ENCODE data around the gene DTNB.
"Not testable (repeated sequence)": the region's sequence is repeated elsewhere in the genome, so short reads cannot be mapped to it uniquely, and the experiment has no call there.

Gene DTNB

GRCh38 chr2:25682082-25682481 lies 8.7 kb upstream of the DTNB start:
- no peak for DNase-seq

DNA sequence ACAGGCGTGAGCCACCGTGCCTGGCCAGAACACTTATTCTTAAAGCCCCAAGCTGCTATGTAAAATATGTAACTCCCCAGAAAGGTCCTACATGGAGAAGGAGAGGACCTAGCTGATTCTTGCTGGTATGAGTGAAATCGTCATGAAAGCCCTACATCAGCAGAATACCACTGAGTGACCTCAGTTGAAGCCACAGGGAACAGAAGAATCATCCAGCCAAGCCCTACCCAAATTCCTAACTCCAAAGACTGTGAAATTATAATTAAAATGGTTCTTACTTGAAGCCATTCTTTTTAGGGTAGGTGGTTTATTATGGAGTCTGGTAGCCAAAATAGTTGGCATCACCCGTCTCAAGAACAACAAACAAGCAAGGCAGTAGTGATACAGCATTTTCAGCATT lies 4.5 kb upstream of the DTNB start:
- no peak for DNase-seq

- DNase-seq: no peak
These were observed 643 bp upstream of the DTNB start for GRCh38 chr2:25674077-25674362.

DNA sequence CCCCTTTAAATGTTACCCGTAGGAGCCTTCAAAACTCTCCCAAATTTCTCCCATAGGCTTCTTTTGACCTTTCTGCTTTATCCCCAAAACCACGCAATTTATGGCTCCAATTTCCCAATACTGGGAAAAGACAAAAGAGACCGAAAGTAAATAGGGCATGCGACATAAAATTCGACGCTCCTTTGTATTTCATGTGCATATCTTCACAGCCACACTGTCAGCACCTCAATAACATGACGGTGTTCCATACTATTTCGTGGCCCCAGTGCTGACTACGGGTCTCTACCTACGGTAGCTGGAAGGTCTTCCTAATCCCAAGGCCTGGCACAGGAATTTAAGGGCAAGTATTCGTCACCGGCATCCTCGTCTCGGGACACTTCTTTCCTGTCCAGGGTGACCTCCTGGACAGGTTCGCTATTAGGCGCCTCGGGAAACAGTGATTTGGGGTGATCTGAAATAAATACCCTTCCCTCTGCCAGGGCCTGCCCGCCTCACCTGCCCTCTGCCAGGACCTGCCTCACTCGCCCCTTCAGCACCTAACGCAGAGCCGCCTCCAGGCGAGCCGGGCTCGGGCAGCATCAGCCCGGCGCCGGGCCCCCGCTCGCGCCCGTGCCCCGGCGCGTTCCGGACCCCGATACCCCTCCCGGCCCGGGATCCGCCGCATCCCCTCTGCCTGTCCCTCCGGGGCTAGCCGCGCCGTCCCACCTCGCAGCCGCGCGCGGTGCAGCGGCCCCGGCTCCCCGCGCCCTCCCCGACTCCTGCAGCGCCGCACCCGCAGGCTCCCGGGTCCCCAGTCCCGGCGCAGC lies 680 bp downstream of the DTNB start:
- DNase-seq: peak; percentile 55

- DNase-seq: no peak
These were observed 1.8 kb downstream of the DTNB start for GRCh38 chr2:25671622-25672021.

DNA sequence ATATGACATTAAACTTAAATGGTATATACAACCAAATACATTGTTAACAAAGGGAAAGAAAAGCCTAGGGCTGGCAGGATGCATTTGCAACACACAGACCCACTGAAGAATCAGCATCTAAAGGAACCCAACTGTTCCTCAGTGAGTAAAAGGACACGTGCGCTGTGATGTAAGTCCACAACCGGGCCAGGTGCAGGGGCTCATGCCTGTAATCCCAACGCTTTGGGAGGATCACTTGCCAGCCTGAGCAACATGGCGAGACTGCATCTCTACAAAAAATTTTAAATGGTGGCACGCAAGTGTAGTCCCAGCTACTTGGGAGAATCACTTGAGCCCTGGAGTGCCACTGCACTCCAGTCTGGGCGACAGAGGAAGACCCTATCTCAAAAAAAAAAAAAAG lies 3.9 kb downstream of the DTNB start:
- DNase-seq: no peak

DNA sequence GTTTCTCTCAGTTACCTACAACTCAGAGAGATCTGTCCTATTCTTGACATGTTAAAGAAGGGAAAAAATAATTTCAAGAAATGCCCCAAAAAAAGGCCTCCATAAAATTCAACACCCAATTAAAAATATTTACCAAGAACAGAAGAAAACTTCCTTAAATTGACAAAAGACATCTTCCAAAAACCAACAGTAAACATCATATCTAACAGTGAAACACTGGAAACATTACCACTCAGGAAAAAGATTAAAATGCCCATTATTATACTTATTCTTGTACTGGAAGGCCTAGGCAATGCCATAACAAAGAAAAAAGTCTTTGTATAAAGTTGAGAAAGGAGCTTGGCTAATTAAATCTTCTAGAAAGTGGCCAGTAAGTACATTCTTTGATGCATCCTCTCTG lies 7.2 kb downstream of the DTNB start:
- no peak for DNase-seq

DNA sequence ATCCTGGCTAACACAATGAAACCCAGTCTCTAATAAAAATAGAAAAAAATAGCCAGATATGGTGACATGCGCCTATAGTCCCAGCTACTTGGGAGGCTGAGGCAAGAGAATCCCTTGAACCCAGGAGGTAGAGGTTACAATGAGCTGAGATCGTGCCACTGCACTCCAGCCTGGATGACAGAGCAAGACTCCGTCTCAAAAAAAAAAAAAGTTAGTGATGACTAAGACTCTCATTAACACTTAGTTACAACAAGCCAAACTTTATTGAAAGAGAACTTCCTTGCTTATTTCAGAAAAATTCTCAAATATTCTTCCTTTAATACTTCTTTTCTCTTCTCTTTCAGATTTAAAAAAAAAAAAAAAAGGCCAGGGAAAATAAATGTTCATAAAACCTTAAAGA lies 7.9 kb downstream of the DTNB start:
- not testable (repeated sequence) for DNase-seq

DNA sequence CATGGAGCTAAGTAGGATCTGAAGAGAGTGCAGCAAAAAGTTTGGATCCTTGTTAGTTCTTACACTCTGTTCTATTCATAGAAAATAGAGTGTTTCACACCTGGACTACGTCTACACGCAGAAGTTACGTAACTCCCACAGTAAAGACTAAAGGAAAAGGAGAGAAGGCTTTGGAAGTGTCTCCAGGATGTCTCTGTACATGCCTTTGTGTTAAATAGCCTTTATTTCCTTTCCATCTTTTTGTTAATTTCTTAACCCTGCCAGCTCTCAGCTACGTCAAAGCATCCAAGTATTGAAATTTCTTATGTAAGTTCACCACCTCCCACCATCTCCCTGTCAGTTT lies 8.4 kb downstream of the DTNB start:
- no peak for DNase-seq

DNA sequence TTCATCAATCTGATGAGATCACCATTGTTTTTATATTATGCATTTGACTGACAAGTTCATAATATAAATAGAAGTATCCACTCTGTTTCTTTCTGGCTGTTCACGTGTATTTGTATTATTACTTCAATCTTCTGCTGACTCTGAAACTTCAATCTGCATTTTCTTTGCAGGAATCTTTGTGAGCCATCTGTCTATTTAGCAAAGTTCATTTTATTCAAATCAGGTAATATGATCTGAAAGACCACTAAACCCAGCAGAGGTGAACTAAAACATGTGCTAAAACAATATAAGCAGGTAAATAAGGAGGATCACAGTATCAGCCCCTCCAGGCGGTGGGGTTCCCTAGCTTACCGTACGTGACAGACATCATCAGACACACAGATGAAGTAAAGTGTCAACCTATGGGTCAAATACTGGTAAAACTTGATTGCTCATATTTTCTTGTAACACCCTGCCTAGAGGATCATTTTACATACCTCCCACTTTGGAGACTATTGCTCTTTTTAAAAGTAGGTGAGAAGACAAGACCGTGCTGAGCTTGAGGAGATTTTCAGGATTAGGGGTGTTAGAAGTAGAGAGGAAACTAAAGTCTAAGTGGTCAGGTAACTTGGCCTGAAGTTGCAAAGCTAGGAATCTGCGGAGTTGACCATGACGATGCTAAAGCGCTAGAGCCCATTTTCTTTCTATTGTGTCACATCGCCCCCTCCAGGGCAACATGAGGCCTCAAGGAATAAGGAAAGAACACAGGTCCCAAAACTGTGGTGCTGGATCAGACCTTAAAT lies 9.0 kb downstream of the DTNB start:
- DNase-seq: peak; percentile 67

DNA sequence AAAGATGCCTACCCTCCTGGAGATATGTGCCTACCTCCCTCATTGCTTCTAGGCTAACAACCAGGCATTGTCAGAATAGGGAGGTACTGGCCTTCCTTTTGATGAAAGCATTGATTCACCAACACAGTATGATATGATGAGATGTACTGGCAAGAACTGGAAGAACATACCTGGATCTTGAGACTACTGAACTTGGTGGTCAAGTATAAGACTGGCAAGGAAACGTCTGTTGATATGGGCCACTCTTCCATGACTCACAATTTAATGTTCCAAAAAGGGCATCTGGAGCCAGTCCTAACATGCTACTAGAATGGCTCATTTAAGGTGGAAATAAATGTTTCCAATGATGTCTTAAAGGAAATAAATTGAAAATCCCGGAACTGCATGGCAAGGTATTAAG lies 18.1 kb downstream of the DTNB start:
- no peak for DNase-seq

DNA sequence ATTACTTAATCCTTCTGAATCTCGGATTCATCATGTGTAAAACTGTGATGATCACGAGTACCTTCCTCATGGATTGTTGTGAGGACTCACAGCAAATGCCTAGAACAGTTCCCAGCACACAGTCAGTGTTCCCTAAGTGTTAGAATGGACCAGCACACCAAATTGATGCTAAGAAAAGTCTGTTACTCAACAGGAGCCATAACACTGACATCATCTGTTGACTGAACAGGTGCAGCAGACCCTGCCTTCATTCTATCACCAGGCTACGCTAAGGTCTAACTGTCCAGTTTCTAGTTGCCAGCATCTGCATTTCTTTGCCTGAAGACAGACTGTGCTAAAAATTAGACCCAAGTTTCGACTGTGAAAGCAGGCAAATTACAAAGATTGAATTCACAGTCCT lies 18.6 kb downstream of the DTNB start:
- no peak for DNase-seq

GRCh38 chr2:25651782-25652455 lies 21.5 kb downstream of the DTNB start:
- no peak for DNase-seq

DNA sequence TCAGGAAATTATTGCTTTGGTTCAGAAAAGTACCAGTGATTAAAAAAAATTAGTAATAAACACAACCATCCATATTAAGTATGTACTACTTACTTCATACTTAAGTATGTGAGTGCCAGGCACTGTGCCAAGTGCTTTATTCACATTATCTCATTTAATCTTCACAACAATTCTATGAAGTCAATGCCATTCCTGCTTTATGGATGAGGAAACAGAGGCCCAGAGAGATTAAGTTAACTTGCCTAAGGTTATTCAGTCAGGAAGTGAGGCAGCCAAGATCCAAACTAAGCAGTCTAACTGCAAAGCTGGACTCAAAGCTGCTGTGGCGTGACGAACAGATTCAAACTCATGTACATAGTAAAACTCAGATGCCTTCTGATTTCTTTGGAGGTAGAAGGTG lies 22.3 kb downstream of the DTNB start:
- DNase-seq: no peak

DNA sequence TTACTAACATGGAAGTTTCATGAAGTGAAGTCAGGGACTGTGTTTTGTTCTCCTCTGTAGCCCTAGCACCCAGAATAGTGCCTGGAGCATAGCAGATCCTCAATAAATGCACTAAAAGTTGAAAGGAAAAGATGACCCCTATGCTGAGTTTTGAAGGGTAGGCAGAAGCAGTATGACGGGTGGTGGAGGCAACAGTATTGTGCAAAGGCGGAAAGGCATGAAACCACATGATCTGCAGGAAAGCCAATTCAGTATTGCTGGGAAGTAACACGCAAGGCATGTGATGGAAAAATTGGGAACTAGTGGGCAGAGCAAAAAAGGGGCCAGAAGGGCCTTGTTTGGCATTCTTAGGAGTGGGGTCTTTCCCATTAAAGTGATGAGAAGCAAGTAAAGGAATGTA lies 23.1 kb downstream of the DTNB start:
- no peak for DNase-seq

DNA sequence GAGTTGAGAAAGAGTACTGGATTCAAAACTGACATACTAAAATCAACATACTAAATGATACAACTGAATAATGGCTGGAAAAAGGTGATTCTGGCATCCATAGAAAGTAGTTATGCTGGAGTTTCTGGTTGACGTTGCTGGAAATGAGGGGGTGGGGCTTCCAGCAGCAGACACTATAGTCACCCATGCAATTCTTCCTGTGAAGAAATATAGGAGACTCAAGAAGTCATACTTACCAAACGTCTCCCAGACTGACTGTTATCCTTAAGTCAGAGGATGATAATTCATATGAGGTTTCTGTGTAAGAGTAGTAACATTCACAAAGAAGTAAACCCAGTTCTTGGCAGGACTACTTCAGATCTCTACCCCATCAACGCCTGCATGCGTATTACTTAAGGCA lies 23.6 kb downstream of the DTNB start:
- DNase-seq: no peak

DNA sequence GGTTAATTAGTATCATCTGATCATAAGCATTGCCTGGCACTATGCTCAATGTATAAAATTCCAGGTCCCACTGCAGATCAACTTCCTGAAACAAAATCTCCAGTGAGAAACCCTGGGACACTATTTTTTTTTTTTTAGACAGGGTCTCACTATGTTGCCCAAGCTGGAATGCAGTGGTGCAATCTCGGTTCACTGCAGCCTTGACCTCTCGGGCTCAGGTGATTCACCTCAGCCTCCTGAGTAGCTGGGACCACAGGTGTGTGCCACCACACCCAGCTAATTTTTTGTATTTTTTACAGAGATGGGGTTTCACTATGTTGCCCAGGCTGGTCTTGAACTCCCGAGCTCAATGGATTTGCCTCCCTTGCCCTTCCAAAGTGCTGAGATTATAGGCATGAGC lies 31.1 kb downstream of the DTNB start:
- no peak for DNase-seq

GRCh38 chr2:25639696-25640095 lies 33.7 kb downstream of the DTNB start:
- no peak for DNase-seq

DNA sequence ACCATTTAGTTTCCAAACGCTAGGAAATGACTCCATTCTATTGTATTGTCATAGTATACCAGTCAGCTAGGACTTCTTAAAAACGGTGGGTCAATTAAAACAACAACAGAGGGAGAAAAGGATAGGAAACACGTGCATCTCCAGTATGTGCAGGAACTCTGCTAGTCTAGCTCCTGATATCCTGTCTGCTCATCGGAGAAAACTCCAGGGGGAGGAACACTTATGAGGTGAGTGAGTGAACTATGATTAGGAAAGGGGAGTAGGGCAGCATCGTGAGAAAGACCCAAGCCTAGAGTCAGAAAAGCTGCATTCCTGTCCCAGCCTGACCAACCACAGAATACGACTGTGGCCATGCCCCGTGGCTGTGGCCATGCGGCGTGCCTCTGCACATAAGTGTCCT lies 34.2 kb downstream of the DTNB start:
- DNase-seq: no peak

- no peak for DNase-seq
These were observed 37.6 kb downstream of the DTNB start for GRCh38 chr2:25635797-25636196.

DNA sequence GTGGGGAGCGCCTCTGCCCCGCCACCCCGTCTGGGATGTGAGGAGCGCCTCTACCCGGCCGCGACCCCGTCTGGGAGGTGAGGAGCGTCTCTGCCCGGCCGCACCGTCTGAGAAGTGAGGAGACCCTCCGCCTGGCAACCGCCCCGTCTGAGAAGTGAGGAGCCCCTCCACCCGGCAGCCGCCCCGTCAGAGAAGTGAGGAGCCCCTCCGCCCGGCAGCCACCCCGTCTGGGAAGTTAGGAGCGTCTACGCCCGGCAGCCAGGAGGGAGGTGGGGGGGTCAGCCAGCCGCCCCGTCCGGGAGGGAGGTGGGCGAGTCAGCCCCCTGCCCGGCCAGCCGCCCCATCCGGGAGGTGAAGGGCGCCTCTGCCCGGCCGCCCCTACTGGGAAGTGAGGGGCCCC lies 39.6 kb downstream of the DTNB start:
- DNase-seq: not testable (repeated sequence)

DNA sequence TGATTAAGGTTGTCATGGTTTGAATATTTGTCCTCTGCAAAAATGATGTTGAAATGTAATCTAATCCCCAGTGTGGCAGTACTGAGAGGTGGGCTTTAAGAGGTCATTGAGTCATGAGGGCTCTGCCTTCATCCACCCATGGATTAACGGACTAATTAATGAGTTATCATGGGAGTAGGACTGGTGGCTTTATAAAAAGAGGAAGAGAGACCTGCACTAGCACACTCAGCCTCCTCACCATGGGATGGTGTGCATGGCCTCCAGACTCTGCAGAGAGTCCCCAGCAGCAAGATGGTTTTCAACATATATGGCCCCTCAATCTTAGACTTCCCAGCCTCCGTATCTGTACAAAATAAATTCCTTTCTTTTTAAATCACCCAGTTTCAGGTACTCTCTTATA lies 41.0 kb downstream of the DTNB start:
- DNase-seq: no peak

- DNase-seq: no peak
These were observed 48.7 kb downstream of the DTNB start for GRCh38 chr2:25624635-25625034.

DNA sequence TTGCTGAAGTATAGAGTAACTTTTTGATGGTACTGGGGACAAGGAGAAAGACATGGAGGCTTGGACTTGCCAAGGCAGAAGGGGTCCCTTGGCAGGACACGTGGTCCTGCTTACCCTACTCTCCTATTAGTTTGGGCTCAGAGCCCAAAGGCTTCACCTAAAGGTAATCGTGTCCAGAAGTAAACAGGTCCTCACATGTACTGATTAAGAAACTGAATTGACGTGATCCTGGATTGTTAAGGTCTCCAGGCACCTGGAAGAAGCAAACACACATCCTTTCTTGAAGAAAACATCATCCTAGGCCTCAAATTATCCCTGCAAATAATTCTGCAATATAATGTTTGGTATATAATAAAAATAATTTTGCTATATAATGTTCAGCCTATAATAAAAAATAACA lies 50.0 kb downstream of the DTNB start:
- DNase-seq: no peak
